WTC11 (cell line): ENCODE data around the gene MUC4.

Source experiments
- AFF4 ChIP-seq: sonication (generic); formaldehyde crosslinking; IDR thresholded peaks from 2 replicates; pipeline ENCODE4 v1.8.1; 2023; ENCODE audit warnings: mild to moderate bottlenecking, missing genetic modification reagents, borderline replicate concordance
- ATF1 ChIP-seq: sonication (generic); formaldehyde crosslinking; IDR thresholded peaks from 2 replicates; pipeline ENCODE4 v1.8.1; 2023; ENCODE audit warnings: mild to moderate bottlenecking, moderate library complexity, missing genetic modification reagents
- ATF2 ChIP-seq: sonication (generic); formaldehyde crosslinking; IDR thresholded peaks from 2 replicates; pipeline ENCODE4 v1.8.1; 2022; ENCODE audit warnings: low read depth, missing genetic modification reagents, borderline replicate concordance
- ATF3 ChIP-seq: sonication (generic); formaldehyde crosslinking; conservative IDR thresholded peaks from 2 replicates; pipeline ENCODE4 v1.8.1; 2022; ENCODE audit warnings: mild to moderate bottlenecking, missing genetic modification reagents
- ATF6 ChIP-seq: sonication (generic); formaldehyde crosslinking; IDR thresholded peaks from 2 replicates; pipeline ENCODE4 v1.8.1; 2023; ENCODE audit warnings: mild to moderate bottlenecking, missing genetic modification reagents
- CTCF ChIP-seq: fragments of 200-600 bp; IDR thresholded peaks from 2 replicates; pipeline ENCODE4 v1.8.0; 2022; ENCODE audit warnings: antibody characterized with exemption
- ESRRA ChIP-seq: sonication (generic); formaldehyde crosslinking; IDR thresholded peaks from 2 replicates; pipeline ENCODE4 v1.8.1; 2022; ENCODE audit warnings: mild to moderate bottlenecking, missing genetic modification reagents, borderline replicate concordance
- JUN ChIP-seq: sonication (generic); formaldehyde crosslinking; IDR thresholded peaks from 2 replicates; pipeline ENCODE4 v1.8.0; 2023; ENCODE audit warnings: mild to moderate bottlenecking, missing genetic modification reagents
- MAX ChIP-seq: sonication (generic); formaldehyde crosslinking; IDR thresholded peaks from 2 replicates; pipeline ENCODE4 v1.8.0; 2022; ENCODE audit warnings: mild to moderate bottlenecking, missing genetic modification reagents
- PRDM15 ChIP-seq: sonication (generic); formaldehyde crosslinking; IDR thresholded peaks from 2 replicates; pipeline ENCODE4 v1.8.0; 2022; ENCODE audit warnings: missing genetic modification reagents
- SMAD3 ChIP-seq: sonication (generic); formaldehyde crosslinking; IDR thresholded peaks from 2 replicates; pipeline ENCODE4 v1.8.0; 2022; ENCODE audit warnings: missing genetic modification reagents, mild to moderate bottlenecking, borderline replicate concordance
- ZBTB21 ChIP-seq: sonication (generic); formaldehyde crosslinking; IDR thresholded peaks from 2 replicates; pipeline ENCODE4 v1.8.1; 2023; ENCODE audit warnings: mild to moderate bottlenecking, missing genetic modification reagents, borderline replicate concordance
- ZNF317 ChIP-seq: sonication (generic); formaldehyde crosslinking; IDR thresholded peaks from 2 replicates; pipeline ENCODE4 v1.8.1; 2023; ENCODE audit warnings: low read depth, mild to moderate bottlenecking, moderate library complexity, missing genetic modification reagents, borderline replicate concordance
- ZSCAN18 ChIP-seq: fragments of 250-450 bp; sonication (Bioruptor Pico); IDR thresholded peaks from 2 replicates; pipeline ENCODE4 v2.1.2; 2022; ENCODE audit warnings: mild to moderate bottlenecking, moderate library complexity

GRCh38 chr3:195752546-195753331 lies 59.0 kb downstream of the MUC4 start:
- no peak for TF ChIP-seq CTCF
- TF ChIP-seq AFF4 (CRISPR knock-in tag), result no peak
- no peak for TF ChIP-seq ATF3
- TF ChIP-seq ESRRA (CRISPR knock-in tag), result no peak
- no peak for TF ChIP-seq ATF6 (CRISPR knock-in tag)
- no peak for TF ChIP-seq PRDM15 (CRISPR knock-in tag)
- TF ChIP-seq MAX, result no peak
- TF ChIP-seq ZBTB21, result no peak
- TF ChIP-seq JUN (CRISPR knock-in tag), result no peak
- TF ChIP-seq SMAD3 (CRISPR knock-in tag), result no peak
- no peak for TF ChIP-seq ZNF317
- TF ChIP-seq ATF2 (CRISPR knock-in tag), result no peak
- TF ChIP-seq ZSCAN18 (CRISPR knock-in tag), result no peak
- TF ChIP-seq ATF1 (CRISPR knock-in tag), result no peak
